Liver (tissue), 9 donors: ENCODE data around the gene DIAPH2. TPM values are rescaled to one million over a fixed set of nuclear protein-coding genes. Genes with fewer than 3 reads are reported as not detected.

Source experiments
- DNase-seq: peaks from one replicate; pipeline ENCODE4 v3.0.0-alpha.2; 2017; ENCODE audit warnings: low spot score
- H3K27ac ChIP-seq, 2 donors: one replicate each; pipeline ENCODE4 v1.7.0; 2013; ENCODE audit warnings: inconsistent platforms in 2 of 2, low read length in 2 of 2, control low read depth in 1 of 2, low read depth in 1 of 2, mild to moderate bottlenecking in 1 of 2
- H3K27me3 ChIP-seq, 4 donors: one replicate each; pipeline versions ENCODE4 v1.6.1 to v1.7.0; 2013; ENCODE audit warnings: low read length in 3 of 4, inconsistent platforms in 1 of 4, mild to moderate bottlenecking in 1 of 4, moderate library complexity in 1 of 4; ENCODE audit not compliant: control insufficient read depth in 4 of 4, insufficient read depth in 4 of 4
- H3K36me3 ChIP-seq, 4 donors: one replicate each; pipeline versions ENCODE4 v1.6.1 to v1.7.0; 2013; ENCODE audit warnings: low read length in 3 of 4, mild to moderate bottlenecking in 3 of 4, low read depth in 1 of 4, moderate library complexity in 1 of 4; ENCODE audit not compliant: control insufficient read depth in 4 of 4, insufficient read depth in 3 of 4
- H3K4me1 ChIP-seq, 4 donors: one replicate each; pipeline versions ENCODE4 v1.6.1 to v1.7.0; 2013; ENCODE audit warnings: low read length in 3 of 4, mild to moderate bottlenecking in 3 of 4, moderate library complexity in 1 of 4; ENCODE audit not compliant: control insufficient read depth in 4 of 4, insufficient read depth in 4 of 4
- H3K4me3 ChIP-seq, 3 donors: one replicate each; pipeline versions ENCODE4 v1.6.1 to v1.7.0; 2013; ENCODE audit warnings: low read length in 3 of 3, control low read depth in 1 of 3, low read depth in 1 of 3, mild to moderate bottlenecking in 1 of 3
- H3K9ac ChIP-seq, 2 donors: one replicate each; pipeline ENCODE4 v1.7.0; 2013; ENCODE audit warnings: low read length in 2 of 2, mild to moderate bottlenecking in 2 of 2, moderate library complexity in 2 of 2, control low read depth in 1 of 2, low read depth in 1 of 2
- H3K9me3 ChIP-seq, 4 donors: one replicate each; pipeline versions ENCODE4 v1.6.1 to v1.7.0; 2013; ENCODE audit warnings: low read length in 3 of 4; ENCODE audit not compliant: control insufficient read depth in 4 of 4
- EGR1 ChIP-seq, 2 donors: IDR thresholded peaks; 2 replicates each; pipeline ENCODE4 v1.6.1; 2016 to 2018; ENCODE audit warnings: antibody characterized with exemption in 2 of 2, low read depth in 2 of 2
- FOXA1 ChIP-seq: IDR thresholded peaks from 2 replicates; pipeline ENCODE4 v1.6.1; 2016; ENCODE audit warnings: antibody characterized with exemption
- FOXA2 ChIP-seq: IDR thresholded peaks from 2 replicates; pipeline ENCODE4 v1.6.1; 2016; ENCODE audit warnings: antibody characterized with exemption
- GABPA ChIP-seq, 2 donors: IDR thresholded peaks in 1 of 2; conservative IDR thresholded peaks in 1 of 2; 2 replicates each; pipeline ENCODE4 v1.6.1; 2016; ENCODE audit warnings: antibody characterized with exemption in 2 of 2, mild to moderate bottlenecking in 1 of 2, moderate library complexity in 1 of 2
- HNF4A ChIP-seq, 2 donors: conservative IDR thresholded peaks; 2 replicates each; pipeline ENCODE4 v1.6.1; 2016; ENCODE audit warnings: antibody characterized with exemption in 2 of 2, mild to moderate bottlenecking in 2 of 2
- HNF4G ChIP-seq: IDR thresholded peaks from 2 replicates; pipeline ENCODE4 v1.6.1; 2016; ENCODE audit warnings: antibody characterized with exemption
- JUND ChIP-seq, 2 donors: IDR thresholded peaks; 2 replicates each; pipeline ENCODE4 v1.6.1; 2016; ENCODE audit warnings: antibody characterized with exemption in 2 of 2
- NR2F2 ChIP-seq: IDR thresholded peaks from 2 replicates; pipeline ENCODE4 v1.6.1; 2016; ENCODE audit warnings: antibody characterized with exemption
- RAD21 ChIP-seq, 2 donors: IDR thresholded peaks; 2 replicates each; pipeline ENCODE4 v1.6.1; 2016; ENCODE audit warnings: antibody characterized with exemption in 2 of 2, mild to moderate bottlenecking in 2 of 2
- SP1 ChIP-seq: IDR thresholded peaks from 2 replicates; pipeline ENCODE4 v1.6.1; 2018; ENCODE audit warnings: antibody characterized with exemption, mild to moderate bottlenecking
- TAF1 ChIP-seq: conservative IDR thresholded peaks from 2 replicates; pipeline ENCODE4 v1.6.1; 2016; ENCODE audit warnings: antibody characterized with exemption, mild to moderate bottlenecking
- YY1 ChIP-seq: IDR thresholded peaks from 2 replicates; pipeline ENCODE4 v1.6.1; 2016; ENCODE audit warnings: antibody characterized with exemption, mild to moderate bottlenecking
- WGBS: extraction: QIAGEN DNeasy Blood & Tissue Kit; methylation state at CpG from one replicate; pipeline ENCODE4 v1.1.7; 2013; 5-methylcytosine and 5-hydroxymethylcytosine counted together
- polyA plus RNA-seq, 2 donors: library from polyadenylated mRNA; stranded (reverse) in 1 of 2; unstranded in 1 of 2; fragments of 200-250 nt in 1 of 2; fragments of >200 nt in 1 of 2; fragmentation: Nextera tagmentation in 1 of 2; extraction: Ambion mirVana in 1 of 2; gene quantifications; one replicate each; pipeline versions ENCODE4 v1.2.1 to v1.2.3, GENCODE V29; 2013 to 2015
- total RNA-seq, 2 donors: library from RNA; depleted of rRNA; stranded (reverse); fragments of >200 nt; gene quantifications; one replicate each; pipeline ENCODE4 v1.2.3, GENCODE V29; 2014
- TF ChIP-seq, protein P1 (sequence below): IDR thresholded peaks from 2 replicates; pipeline ENCODE4 v1.6.1; 2016; ENCODE audit warnings: antibody characterized with exemption
- TF ChIP-seq, protein P2 (sequence below): IDR thresholded peaks from 2 replicates; pipeline ENCODE4 v1.6.1; 2016; ENCODE audit warnings: antibody characterized with exemption
- TF ChIP-seq, protein P3 (sequence below): fragments of 150-350 bp; IDR thresholded peaks from 2 replicates; pipeline ENCODE4 v1.5.1; 2017; ENCODE audit warnings: improper control_type of control experiment, low read depth, low read length; ENCODE audit not compliant: missing input control
- TF ChIP-seq, protein P4 (sequence below): IDR thresholded peaks from 2 replicates; pipeline ENCODE4 v1.6.1; 2016; ENCODE audit warnings: antibody characterized with exemption, mild to moderate bottlenecking
- TF ChIP-seq, protein P5 (sequence below): IDR thresholded peaks from 2 replicates; pipeline ENCODE4 v1.6.1; 2016; ENCODE audit warnings: antibody characterized with exemption
- donor health status: healthy.
- donor health status: healthy.
- donor health status: healthy.
- donor health status: healthy.
- donor health status: healthy.

Gene DIAPH2
- total and polyA plus RNA-seq, 4 donors: 2.7 to 16.6 (median 5.3) TPM

DNA sequence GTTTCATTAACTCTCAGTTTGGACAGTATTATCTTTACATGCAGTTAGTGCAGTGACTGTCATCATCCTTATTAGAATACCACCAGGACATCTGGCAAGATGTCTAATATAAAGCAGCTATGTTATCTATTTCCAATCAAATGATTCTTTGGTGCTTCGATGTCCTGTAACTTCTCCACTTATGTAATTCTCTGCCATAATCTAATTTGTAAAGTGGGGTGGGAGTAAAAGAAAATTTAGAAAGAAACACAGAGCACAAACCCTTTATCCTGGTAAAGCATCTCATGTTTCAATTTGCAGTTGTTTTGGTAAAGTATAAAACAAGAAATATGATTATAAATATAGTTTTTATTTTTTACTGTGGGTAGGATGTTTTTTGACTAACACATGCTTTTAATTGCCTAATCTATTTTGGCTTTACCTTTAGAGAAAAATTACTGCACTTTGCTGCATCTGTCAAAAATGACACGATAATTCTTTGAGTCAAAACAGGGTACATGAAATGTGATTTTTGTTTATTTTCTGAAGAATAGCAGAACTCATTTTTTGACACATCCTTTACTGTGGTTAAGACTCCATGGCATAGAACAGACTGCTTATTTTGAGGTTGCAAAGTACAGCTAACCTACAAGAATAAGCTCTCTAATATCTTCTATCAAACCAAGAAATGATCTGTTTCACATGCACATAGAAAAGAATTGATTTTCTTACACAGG lies 581.9 kb downstream of the DIAPH2 start:
- Histone ChIP-seq H3K4me3 (no peak overlapping the region), H3K27me3 (no peaks in the 10 kb centered on the region), H3K9me3 (no peaks in the 10 kb centered on the region), H3K27ac (no peak overlapping the region), H3K4me1 (no peaks in the 10 kb centered on the region), H3K36me3 (peaks cover 0 to 2% (median 0%) of the 10 kb centered on the region in 4 donors), H3K9ac (no peak overlapping the region)
- DNase-seq: no peak
- WGBS: 89% methylated on average over 2 of the region's 2 CpGs
- TF ChIP-seq YY1 (no peak), JUND (IDR thresholded peaks at IDR 0.05) (no peak), RAD21 (IDR thresholded peaks at IDR 0.05) (no peak), GABPA (IDR thresholded peaks at IDR 0.05 in 1 of 2, conservative IDR thresholded peaks at IDR 0.05 in 1 of 2) (no peak), SP1 (no peak), NR2F2 (no peak), TAF1 (no peak), EGR1 (IDR thresholded peaks at IDR 0.05; ENCODE audit: low read depth in 2 of 2) (no peak), HNF4G (no peak), HNF4A (conservative IDR thresholded peaks at IDR 0.05) (no peak), FOXA1 (no peak), FOXA2 (no peak)
- TF ChIP-seq, protein P1, sequence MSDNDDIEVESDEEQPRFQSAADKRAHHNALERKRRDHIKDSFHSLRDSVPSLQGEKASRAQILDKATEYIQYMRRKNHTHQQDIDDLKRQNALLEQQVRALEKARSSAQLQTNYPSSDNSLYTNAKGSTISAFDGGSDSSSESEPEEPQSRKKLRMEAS: no peak
- TF ChIP-seq, protein P2, sequence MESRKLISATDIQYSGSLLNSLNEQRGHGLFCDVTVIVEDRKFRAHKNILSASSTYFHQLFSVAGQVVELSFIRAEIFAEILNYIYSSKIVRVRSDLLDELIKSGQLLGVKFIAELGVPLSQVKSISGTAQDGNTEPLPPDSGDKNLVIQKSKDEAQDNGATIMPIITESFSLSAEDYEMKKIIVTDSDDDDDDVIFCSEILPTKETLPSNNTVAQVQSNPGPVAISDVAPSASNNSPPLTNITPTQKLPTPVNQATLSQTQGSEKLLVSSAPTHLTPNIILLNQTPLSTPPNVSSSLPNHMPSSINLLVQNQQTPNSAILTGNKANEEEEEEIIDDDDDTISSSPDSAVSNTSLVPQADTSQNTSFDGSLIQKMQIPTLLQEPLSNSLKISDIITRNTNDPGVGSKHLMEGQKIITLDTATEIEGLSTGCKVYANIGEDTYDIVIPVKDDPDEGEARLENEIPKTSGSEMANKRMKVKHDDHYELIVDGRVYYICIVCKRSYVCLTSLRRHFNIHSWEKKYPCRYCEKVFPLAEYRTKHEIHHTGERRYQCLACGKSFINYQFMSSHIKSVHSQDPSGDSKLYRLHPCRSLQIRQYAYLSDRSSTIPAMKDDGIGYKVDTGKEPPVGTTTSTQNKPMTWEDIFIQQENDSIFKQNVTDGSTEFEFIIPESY: no peak
- TF ChIP-seq, protein P3, sequence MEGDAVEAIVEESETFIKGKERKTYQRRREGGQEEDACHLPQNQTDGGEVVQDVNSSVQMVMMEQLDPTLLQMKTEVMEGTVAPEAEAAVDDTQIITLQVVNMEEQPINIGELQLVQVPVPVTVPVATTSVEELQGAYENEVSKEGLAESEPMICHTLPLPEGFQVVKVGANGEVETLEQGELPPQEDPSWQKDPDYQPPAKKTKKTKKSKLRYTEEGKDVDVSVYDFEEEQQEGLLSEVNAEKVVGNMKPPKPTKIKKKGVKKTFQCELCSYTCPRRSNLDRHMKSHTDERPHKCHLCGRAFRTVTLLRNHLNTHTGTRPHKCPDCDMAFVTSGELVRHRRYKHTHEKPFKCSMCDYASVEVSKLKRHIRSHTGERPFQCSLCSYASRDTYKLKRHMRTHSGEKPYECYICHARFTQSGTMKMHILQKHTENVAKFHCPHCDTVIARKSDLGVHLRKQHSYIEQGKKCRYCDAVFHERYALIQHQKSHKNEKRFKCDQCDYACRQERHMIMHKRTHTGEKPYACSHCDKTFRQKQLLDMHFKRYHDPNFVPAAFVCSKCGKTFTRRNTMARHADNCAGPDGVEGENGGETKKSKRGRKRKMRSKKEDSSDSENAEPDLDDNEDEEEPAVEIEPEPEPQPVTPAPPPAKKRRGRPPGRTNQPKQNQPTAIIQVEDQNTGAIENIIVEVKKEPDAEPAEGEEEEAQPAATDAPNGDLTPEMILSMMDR: no peak
- TF ChIP-seq, protein P4, sequence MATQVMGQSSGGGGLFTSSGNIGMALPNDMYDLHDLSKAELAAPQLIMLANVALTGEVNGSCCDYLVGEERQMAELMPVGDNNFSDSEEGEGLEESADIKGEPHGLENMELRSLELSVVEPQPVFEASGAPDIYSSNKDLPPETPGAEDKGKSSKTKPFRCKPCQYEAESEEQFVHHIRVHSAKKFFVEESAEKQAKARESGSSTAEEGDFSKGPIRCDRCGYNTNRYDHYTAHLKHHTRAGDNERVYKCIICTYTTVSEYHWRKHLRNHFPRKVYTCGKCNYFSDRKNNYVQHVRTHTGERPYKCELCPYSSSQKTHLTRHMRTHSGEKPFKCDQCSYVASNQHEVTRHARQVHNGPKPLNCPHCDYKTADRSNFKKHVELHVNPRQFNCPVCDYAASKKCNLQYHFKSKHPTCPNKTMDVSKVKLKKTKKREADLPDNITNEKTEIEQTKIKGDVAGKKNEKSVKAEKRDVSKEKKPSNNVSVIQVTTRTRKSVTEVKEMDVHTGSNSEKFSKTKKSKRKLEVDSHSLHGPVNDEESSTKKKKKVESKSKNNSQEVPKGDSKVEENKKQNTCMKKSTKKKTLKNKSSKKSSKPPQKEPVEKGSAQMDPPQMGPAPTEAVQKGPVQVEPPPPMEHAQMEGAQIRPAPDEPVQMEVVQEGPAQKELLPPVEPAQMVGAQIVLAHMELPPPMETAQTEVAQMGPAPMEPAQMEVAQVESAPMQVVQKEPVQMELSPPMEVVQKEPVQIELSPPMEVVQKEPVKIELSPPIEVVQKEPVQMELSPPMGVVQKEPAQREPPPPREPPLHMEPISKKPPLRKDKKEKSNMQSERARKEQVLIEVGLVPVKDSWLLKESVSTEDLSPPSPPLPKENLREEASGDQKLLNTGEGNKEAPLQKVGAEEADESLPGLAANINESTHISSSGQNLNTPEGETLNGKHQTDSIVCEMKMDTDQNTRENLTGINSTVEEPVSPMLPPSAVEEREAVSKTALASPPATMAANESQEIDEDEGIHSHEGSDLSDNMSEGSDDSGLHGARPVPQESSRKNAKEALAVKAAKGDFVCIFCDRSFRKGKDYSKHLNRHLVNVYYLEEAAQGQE: no peak
- TF ChIP-seq, protein P5, sequence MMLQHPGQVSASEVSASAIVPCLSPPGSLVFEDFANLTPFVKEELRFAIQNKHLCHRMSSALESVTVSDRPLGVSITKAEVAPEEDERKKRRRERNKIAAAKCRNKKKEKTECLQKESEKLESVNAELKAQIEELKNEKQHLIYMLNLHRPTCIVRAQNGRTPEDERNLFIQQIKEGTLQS: no peak
